HepG2 (cell line): ENCODE results near the gene NPEPL1. TPM values are rescaled to one million over a fixed set of nuclear protein-coding genes. Genes with fewer than 3 reads are reported as not detected.

Experiments used
- BHLHE40 ChIP-seq: IDR thresholded peaks from 2 replicates; pipeline ENCODE4 v1.6.1; 2011; ENCODE audit warnings: low read length, improper control_type of control experiment
- CENPX ChIP-seq: sonication (generic); formaldehyde crosslinking; IDR thresholded peaks from 2 replicates; pipeline ENCODE4 v1.9.0; 2021; ENCODE audit warnings: mild to moderate bottlenecking, missing genetic modification reagents, moderate library complexity
- CTCF ChIP-seq: sonication (generic); formaldehyde crosslinking; IDR thresholded peaks from 2 replicates; pipeline ENCODE4 v1.5.0; 2020; ENCODE audit warnings: mild to moderate bottlenecking, missing genetic modification reagents, moderate library complexity
- DMAP1 ChIP-seq: IDR thresholded peaks from 2 replicates; pipeline ENCODE4 v1.6.1; 2016
- EEA1 ChIP-seq: sonication (generic); formaldehyde crosslinking; IDR thresholded peaks from 2 replicates; pipeline ENCODE4 v1.5.1; 2020; ENCODE audit warnings: mild to moderate bottlenecking, missing genetic modification reagents, borderline replicate concordance
- GPN1 ChIP-seq: sonication (generic); formaldehyde crosslinking; IDR thresholded peaks from 2 replicates; pipeline ENCODE4 v1.5.1; 2020; ENCODE audit warnings: missing genetic modification reagents, borderline replicate concordance
- HMG20B ChIP-seq: conservative IDR thresholded peaks from 2 replicates; pipeline ENCODE4 v1.6.1; 2016; ENCODE audit warnings: missing genetic modification reagents, missing compliant biosample characterization
- HNRNPUL1 ChIP-seq: fragments of 200-400 bp; formaldehyde crosslinking; IDR thresholded peaks from 2 replicates; pipeline ENCODE4 v1.6.1; 2017; ENCODE audit warnings: low read depth, mild to moderate bottlenecking, low read length, moderate library complexity
- MTF1 ChIP-seq: sonication (generic); formaldehyde crosslinking; IDR thresholded peaks from 2 replicates; pipeline ENCODE4 v1.5.0; 2020; ENCODE audit warnings: missing genetic modification reagents
- SRSF4 ChIP-seq: fragments of 200-400 bp; formaldehyde crosslinking; IDR thresholded peaks from one replicate; pipeline ENCODE4 v1.6.1; 2018; ENCODE audit warnings: mild to moderate bottlenecking, low read depth, low read length, moderate library complexity; ENCODE audit not compliant: poor library complexity, severe bottlenecking
- SUZ12 ChIP-seq: fragments of 150-350 bp; IDR thresholded peaks from 2 replicates; pipeline ENCODE4 v1.6.1; 2014; ENCODE audit warnings: low read depth, low read length
- ZIK1 ChIP-seq: sonication (generic); formaldehyde crosslinking; IDR thresholded peaks from 2 replicates; pipeline ENCODE4 v1.5.0; 2020; ENCODE audit warnings: mild to moderate bottlenecking, low read depth, missing genetic modification reagents, borderline replicate concordance
- ZNF276 ChIP-seq: sonication (generic); formaldehyde crosslinking; IDR thresholded peaks from 2 replicates; pipeline ENCODE4 v1.4.0; 2020; ENCODE audit warnings: mild to moderate bottlenecking, low read depth, missing genetic modification reagents
- ZNF672 ChIP-seq: sonication (generic); formaldehyde crosslinking; IDR thresholded peaks from 2 replicates; pipeline ENCODE4 v1.8.1; 2022; ENCODE audit warnings: missing genetic modification reagents
- ZNF790 ChIP-seq: sonication (generic); formaldehyde crosslinking; IDR thresholded peaks from 2 replicates; pipeline ENCODE4 v1.8.0; 2022; ENCODE audit warnings: missing genetic modification reagents, mild to moderate bottlenecking, borderline replicate concordance
- polyA plus RNA-seq, 8 experiments: library from polyadenylated mRNA; depleted of rRNA in 3 of 8; stranded (reverse) in 7 of 8; unstranded in 1 of 8; fragments of >200 nt; fragmentation: Illumina TruSeq in 4 of 8; extraction: Trizol in 4 of 8; gene quantifications; 2 replicates each; pipeline versions ENCODE4 v1.2.1 to v1.2.3, GENCODE V29; 2011 to 2016; ENCODE audit warnings: low read depth in 4 of 8, missing spikeins in 1 of 8, mixed read lengths in 1 of 8; ENCODE audit not compliant: insufficient read depth in 1 of 8
- total RNA-seq, 5 experiments: library from RNA; depleted of rRNA; stranded (reverse); fragments of >200 nt; fragmentation: Illumina TruSeq; extraction: Trizol; gene quantifications; 2 replicates each; pipeline ENCODE4 v1.2.3, GENCODE V29; 2016; ENCODE audit warnings: low read depth in 1 of 5
- TF ChIP-seq, protein P1 (sequence below), 2 experiments: sonication (generic) in 1 of 2; formaldehyde crosslinking in 1 of 2; IDR thresholded peaks; 2 replicates each; pipeline versions ENCODE4 v1.4.0 to v1.6.1; 2016 to 2020; ENCODE audit warnings: borderline replicate concordance in 1 of 2, low read depth in 1 of 2, mild to moderate bottlenecking in 1 of 2, missing genetic modification reagents in 1 of 2
- TF ChIP-seq, protein P2 (sequence below): sonication (generic); formaldehyde crosslinking; IDR thresholded peaks from 2 replicates; pipeline ENCODE4 v1.8.1; 2023; ENCODE audit warnings: mild to moderate bottlenecking, moderate library complexity, missing genetic modification reagents
- TF ChIP-seq, protein P3 (sequence below): fragments of 450-650 bp; IDR thresholded peaks from 2 replicates; pipeline ENCODE4 v1.6.1; 2016

The NPEPL1 gene
- total and polyA plus RNA-seq, 2 of the 13 experiments (the other 11 are each of a cell fraction or from before 2014, with no cell fraction given): 4.1 to 7.5 TPM

GRCh38 chr20:58650776-58651558, 41.6 kb upstream of the NPEPL1 start, which contains the start of gene STX16 (continued):
- TF ChIP-seq, protein P1, sequence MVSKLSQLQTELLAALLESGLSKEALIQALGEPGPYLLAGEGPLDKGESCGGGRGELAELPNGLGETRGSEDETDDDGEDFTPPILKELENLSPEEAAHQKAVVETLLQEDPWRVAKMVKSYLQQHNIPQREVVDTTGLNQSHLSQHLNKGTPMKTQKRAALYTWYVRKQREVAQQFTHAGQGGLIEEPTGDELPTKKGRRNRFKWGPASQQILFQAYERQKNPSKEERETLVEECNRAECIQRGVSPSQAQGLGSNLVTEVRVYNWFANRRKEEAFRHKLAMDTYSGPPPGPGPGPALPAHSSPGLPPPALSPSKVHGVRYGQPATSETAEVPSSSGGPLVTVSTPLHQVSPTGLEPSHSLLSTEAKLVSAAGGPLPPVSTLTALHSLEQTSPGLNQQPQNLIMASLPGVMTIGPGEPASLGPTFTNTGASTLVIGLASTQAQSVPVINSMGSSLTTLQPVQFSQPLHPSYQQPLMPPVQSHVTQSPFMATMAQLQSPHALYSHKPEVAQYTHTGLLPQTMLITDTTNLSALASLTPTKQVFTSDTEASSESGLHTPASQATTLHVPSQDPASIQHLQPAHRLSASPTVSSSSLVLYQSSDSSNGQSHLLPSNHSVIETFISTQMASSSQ (IDR thresholded peaks at IDR 0.05; ENCODE audit: low read depth): peak; percentile 66
- TF ChIP-seq, protein P1 (CRISPR knock-in tag; IDR thresholded peaks at IDR 0.05; ENCODE audit: borderline replicate concordance): peak; percentile 94
- peak; percentile 70 for TF ChIP-seq CTCF (CRISPR knock-in tag)
- no peak for TF ChIP-seq SRSF4
- peak; percentile 98 for TF ChIP-seq HNRNPUL1
- TF ChIP-seq GPN1 (CRISPR knock-in tag): peak; percentile 94
- TF ChIP-seq MTF1 (CRISPR knock-in tag): peak; percentile 90
- TF ChIP-seq SUZ12: peak; percentile 36; the same call in 1 of the 2 replicates
- peak; percentile 98 for TF ChIP-seq ZNF672 (CRISPR knock-in tag)
- TF ChIP-seq, protein P2, sequence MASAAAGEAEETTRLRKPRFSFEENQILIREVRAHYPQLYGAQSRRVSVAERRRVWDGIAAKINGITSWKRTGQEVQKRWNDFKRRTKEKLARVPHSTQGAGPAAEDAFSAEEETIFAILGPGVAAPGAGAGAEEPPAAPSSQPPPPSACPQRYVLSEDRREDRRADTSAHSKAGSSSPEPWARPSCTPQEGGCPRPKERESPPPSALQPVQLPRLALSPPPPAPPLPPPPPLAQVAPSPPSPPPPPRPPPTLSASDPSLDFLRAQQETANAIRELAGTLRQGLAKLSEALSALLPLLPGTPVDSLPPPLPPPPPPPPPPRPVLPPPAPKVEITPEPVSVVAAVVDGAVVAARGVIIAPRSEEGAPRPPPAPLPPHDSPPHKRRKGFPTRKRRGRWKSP (CRISPR knock-in tag): peak; percentile 94
- peak; percentile 94 for TF ChIP-seq HMG20B (CRISPR knock-in tag)
- TF ChIP-seq ZNF276: peak; percentile 98
- peak; percentile 99 for TF ChIP-seq ZNF790
- TF ChIP-seq DMAP1 (CRISPR knock-in tag): peak; percentile 98
- TF ChIP-seq, protein P3, sequence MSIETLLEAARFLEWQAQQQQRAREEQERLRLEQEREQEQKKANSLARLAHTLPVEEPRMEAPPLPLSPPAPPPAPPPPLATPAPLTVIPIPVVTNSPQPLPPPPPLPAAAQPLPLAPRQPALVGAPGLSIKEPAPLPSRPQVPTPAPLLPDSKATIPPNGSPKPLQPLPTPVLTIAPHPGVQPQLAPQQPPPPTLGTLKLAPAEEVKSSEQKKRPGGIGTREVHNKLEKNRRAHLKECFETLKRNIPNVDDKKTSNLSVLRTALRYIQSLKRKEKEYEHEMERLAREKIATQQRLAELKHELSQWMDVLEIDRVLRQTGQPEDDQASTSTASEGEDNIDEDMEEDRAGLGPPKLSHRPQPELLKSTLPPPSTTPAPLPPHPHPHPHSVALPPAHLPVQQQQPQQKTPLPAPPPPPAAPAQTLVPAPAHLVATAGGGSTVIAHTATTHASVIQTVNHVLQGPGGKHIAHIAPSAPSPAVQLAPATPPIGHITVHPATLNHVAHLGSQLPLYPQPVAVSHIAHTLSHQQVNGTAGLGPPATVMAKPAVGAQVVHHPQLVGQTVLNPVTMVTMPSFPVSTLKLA: peak; percentile 37
- TF ChIP-seq ZIK1 (CRISPR knock-in tag): peak; percentile 100
- TF ChIP-seq EEA1 (CRISPR knock-in tag): peak; percentile 95
- no peak for TF ChIP-seq CENPX
- TF ChIP-seq BHLHE40: peak; percentile 93
